ENCODE data around the gene NUMBL.

- no peak for TF ChIP-seq REST (IDR thresholded peaks at IDR 0.05)
- no peak for TF ChIP-seq CTCF (IDR thresholded peaks at IDR 0.05)
- no peak for TF ChIP-seq TFCP2L1 (CRISPR knock-in tag; IDR thresholded peaks at IDR 0.05)
Observed at GRCh38 chr19:40693896-40694295, 3.4 kb upstream of the NUMBL start.

Data from A549 (cell line).